ENCODE data around the gene XRCC6. TPM values are rescaled to one million over a fixed set of nuclear protein-coding genes. Genes with fewer than 3 reads are reported as not detected.

The XRCC6 gene
- total RNA-seq, 1 experiment from 2014 or later, result 588 TPM

- TF ChIP-seq, protein P1, sequence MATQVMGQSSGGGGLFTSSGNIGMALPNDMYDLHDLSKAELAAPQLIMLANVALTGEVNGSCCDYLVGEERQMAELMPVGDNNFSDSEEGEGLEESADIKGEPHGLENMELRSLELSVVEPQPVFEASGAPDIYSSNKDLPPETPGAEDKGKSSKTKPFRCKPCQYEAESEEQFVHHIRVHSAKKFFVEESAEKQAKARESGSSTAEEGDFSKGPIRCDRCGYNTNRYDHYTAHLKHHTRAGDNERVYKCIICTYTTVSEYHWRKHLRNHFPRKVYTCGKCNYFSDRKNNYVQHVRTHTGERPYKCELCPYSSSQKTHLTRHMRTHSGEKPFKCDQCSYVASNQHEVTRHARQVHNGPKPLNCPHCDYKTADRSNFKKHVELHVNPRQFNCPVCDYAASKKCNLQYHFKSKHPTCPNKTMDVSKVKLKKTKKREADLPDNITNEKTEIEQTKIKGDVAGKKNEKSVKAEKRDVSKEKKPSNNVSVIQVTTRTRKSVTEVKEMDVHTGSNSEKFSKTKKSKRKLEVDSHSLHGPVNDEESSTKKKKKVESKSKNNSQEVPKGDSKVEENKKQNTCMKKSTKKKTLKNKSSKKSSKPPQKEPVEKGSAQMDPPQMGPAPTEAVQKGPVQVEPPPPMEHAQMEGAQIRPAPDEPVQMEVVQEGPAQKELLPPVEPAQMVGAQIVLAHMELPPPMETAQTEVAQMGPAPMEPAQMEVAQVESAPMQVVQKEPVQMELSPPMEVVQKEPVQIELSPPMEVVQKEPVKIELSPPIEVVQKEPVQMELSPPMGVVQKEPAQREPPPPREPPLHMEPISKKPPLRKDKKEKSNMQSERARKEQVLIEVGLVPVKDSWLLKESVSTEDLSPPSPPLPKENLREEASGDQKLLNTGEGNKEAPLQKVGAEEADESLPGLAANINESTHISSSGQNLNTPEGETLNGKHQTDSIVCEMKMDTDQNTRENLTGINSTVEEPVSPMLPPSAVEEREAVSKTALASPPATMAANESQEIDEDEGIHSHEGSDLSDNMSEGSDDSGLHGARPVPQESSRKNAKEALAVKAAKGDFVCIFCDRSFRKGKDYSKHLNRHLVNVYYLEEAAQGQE (IDR thresholded peaks at IDR 0.05; ENCODE audit: low read depth), result no peak
- no peak for TF ChIP-seq EGR1 (IDR thresholded peaks at IDR 0.05; ENCODE audit: low read depth)
- TF ChIP-seq CBX3 (IDR thresholded peaks at IDR 0.05; ENCODE audit: low read depth), result no peak
- TF ChIP-seq EZH2phosphoT487 (IDR thresholded peaks at IDR 0.05; ENCODE audit: borderline replicate concordance), result no peak
- TF ChIP-seq SP1 (IDR thresholded peaks at IDR 0.05; ENCODE audit: low read depth), result no peak
- TF ChIP-seq EZH2 (IDR thresholded peaks at IDR 0.05), result no peak
- TF ChIP-seq POLR2AphosphoS5 (IDR thresholded peaks at IDR 0.05; ENCODE audit: low read depth, low read length), result no peak
- TF ChIP-seq ZNF274 (IDR thresholded peaks at IDR 0.05; ENCODE audit: low read depth, low read length), result no peak
- no peak for TF ChIP-seq SRF (IDR thresholded peaks at IDR 0.05; ENCODE audit: low read depth)
- TF ChIP-seq MAX (IDR thresholded peaks at IDR 0.05), result no peak
- TF ChIP-seq POLR2A (IDR thresholded peaks at IDR 0.05; ENCODE audit: borderline replicate concordance, extremely low read depth, insufficient read depth, insufficient read length), result no peak
- no peak for TF ChIP-seq YY1 (IDR thresholded peaks at IDR 0.05; ENCODE audit: extremely low read depth, insufficient replicate concordance, low read depth, low read length)
- TF ChIP-seq SIN3A (IDR thresholded peaks at IDR 0.05; ENCODE audit: low read depth), result no peak
- TF ChIP-seq JUND (IDR thresholded peaks at IDR 0.05), result no peak
Measured at GRCh38 chr22:41659941-41660340, 38.8 kb downstream of the XRCC6 start (continued).

DNA sequence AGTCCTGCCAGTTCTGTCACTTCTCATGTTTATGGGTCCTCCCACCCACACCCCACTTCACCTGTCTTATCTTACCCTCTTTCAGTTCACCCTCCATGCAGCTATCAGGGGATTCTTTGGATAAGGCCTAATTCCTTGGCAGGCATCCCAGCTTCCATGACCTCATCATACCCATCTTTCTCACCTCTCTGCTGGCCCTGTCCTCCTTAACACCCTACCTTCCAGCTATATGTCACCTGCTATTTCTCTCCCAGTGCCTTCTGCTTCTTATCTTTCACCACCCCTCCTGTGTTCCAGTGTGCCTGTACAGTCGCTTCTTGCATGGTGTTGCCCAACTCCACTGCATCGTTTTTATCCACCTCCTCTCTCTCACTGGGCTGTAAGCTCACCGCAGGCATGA lies 39.3 kb downstream of the XRCC6 start:
- Histone ChIP-seq H3K4me2 (ENCODE audit: low read length) (no peak overlapping the region), H3K36me3 (ENCODE audit: control insufficient read depth in 1 of 2, insufficient read depth in 2 of 2, low read length in 2 of 2) (peaks cover 57 to 81% of the 10 kb centered on the region in 2 experiments), H3K79me2 (ENCODE audit: insufficient read depth, low read length) (peaks cover 32% of the 10 kb centered on the region; the same call in 1 of the 2 replicates), H2AFZ (ENCODE audit: low read depth, low read length, poor library complexity, severe bottlenecking) (no peak overlapping the region), H3K27ac (ENCODE audit: low read depth, low read length) (no peak overlapping the region), H3K9me2 (ENCODE audit: insufficient read depth) (no peaks in the 10 kb centered on the region), H3K27me3 (ENCODE audit: insufficient read depth, low read length) (no peaks in the 10 kb centered on the region), H3K9me3 (ENCODE audit: control insufficient read depth in 1 of 2, insufficient read depth in 1 of 2, low read depth in 1 of 2, low read length in 2 of 2) (no peaks in the 10 kb centered on the region), H3K4me1 (ENCODE audit: control insufficient read depth in 1 of 2, insufficient read depth in 2 of 2, low read length in 2 of 2) (no peaks in the 10 kb centered on the region), H3K4me3 (replicated peaks in 1 of 2; ENCODE audit: low read depth in 1 of 2, low read length in 2 of 2) (no peak overlapping the region), H3K9ac (ENCODE audit: low read length) (no peak overlapping the region), H4K20me1 (ENCODE audit: insufficient read depth) (peaks cover 8% of the 10 kb centered on the region; the same call in 1 of the 2 replicates)
- ChIA-PET CTCF (no interaction called here), POLR2A (no interaction called here), RAD21 (ENCODE audit: low non-redundant PET in 1 of 2, low total read pairs in 2 of 2, uncharacterized antibody in 2 of 2, unreplicated experiment in 2 of 2) (interaction anchor here in 1 of 2 experiments (0.7 kb wide), 1 partner anchor 32 kb away, joined by 3 read pairs; no protein-coding TSS in a partner anchor)
- intact Hi-C loops (cut with micrococcal nuclease), result no loop called here
- ATAC-seq, result no peak
- TF ChIP-seq SIN3A (IDR thresholded peaks at IDR 0.05; ENCODE audit: low read depth) (no peak), EZH2 (IDR thresholded peaks at IDR 0.05) (no peak)
- no TSS peak for BruUV-seq (replicated peaks)
- DNase-seq (ENCODE audit: low read depth, low spot score), result no peak
